SJSA1 (cell line): ENCODE results near the gene CRTC1. TPM values are rescaled to one million over a fixed set of nuclear protein-coding genes. Genes with fewer than 3 reads are reported as not detected.
A peak's percentile ranks its signal among the peaks of the same experiment; 100 is the strongest.

Source experiments
- DNase-seq, 2 experiments: peaks; one replicate each; pipeline ENCODE4 v3.0.0-alpha.2; 2015 to 2020; ENCODE audit warnings: low spot score in 2 of 2, low read depth in 1 of 2
- H3K27ac ChIP-seq: fragments of 250-450 bp; sonication (Bioruptor Pico); 2 replicates; pipeline ENCODE4 v1.5.1; 2020; ENCODE audit warnings: mild to moderate bottlenecking, moderate library complexity
- H3K27me3 ChIP-seq: fragments of 250-450 bp; sonication (Bioruptor Pico); replicated peaks from 2 replicates; pipeline ENCODE4 v1.5.1; 2020; ENCODE audit warnings: mild to moderate bottlenecking, moderate library complexity
- H3K36me3 ChIP-seq: fragments of 250-450 bp; sonication (Bioruptor Pico); 2 replicates; pipeline ENCODE4 v1.5.1; 2020; ENCODE audit warnings: mild to moderate bottlenecking
- H3K4me1 ChIP-seq: fragments of 250-450 bp; sonication (Bioruptor Pico); replicated peaks from 2 replicates; pipeline ENCODE4 v1.6.1; 2021; ENCODE audit warnings: mild to moderate bottlenecking
- H3K4me3 ChIP-seq: fragments of 250-450 bp; sonication (Bioruptor Pico); 2 replicates; pipeline ENCODE4 v1.5.1; 2020; ENCODE audit warnings: mild to moderate bottlenecking
- H3K9me3 ChIP-seq: fragments of 250-450 bp; sonication (Bioruptor Pico); replicated peaks from 2 replicates; pipeline ENCODE4 v1.5.1; 2020; ENCODE audit warnings: mild to moderate bottlenecking
- total RNA-seq: library from RNA; depleted of rRNA; stranded (reverse); fragments of >200 nt; shearing (Covaris generic); gene quantifications from 2 replicates; pipeline ENCODE4 v1.2.3, GENCODE V29; 2014; rRNA removed

Gene CRTC1
- total RNA-seq, 1 experiment from 2014 or later: 1.3 TPM

- peak; percentile 85 to 95 for DNase-seq
- Histone ChIP-seq H3K27ac (peak within 1 kb of the TSS; percentile 74), H3K36me3 (peaks cover 46% of the 10 kb centered on the region), H3K4me3 (peak within 1 kb of the TSS; percentile 97), H3K27me3 (no peaks in the 10 kb centered on the region), H3K4me1 (peaks cover 19% of the 10 kb centered on the region), H3K9me3 (peaks cover 6% of the 10 kb centered on the region; the same call in 1 of the 2 replicates)
These were observed 148.2 kb downstream of the CRTC1 start, which contains the start of gene UPF1 for GRCh38 chr19:18831524-18832305. TSS of gene UPF1 (plus strand) at chr19:18831959. CDS start at chr19:18832210, 251 bp downstream.

Other genes starting within 250 kb of the CRTC1 start
- 2.0 and 5.4 TPM in 2 replicates for gene ISYNA1, start 245.5 kb upstream of the CRTC1 start, total RNA-seq
- gene ELL, start 161.6 kb upstream of the CRTC1 start, total RNA-seq: 14.3 and 14.8 TPM in 2 replicates
- 212 and 288 TPM in 2 replicates for gene FKBP8, start 140.1 kb upstream of the CRTC1 start, total RNA-seq
- 88.0 and 89.8 TPM in 2 replicates for gene KXD1, start 125.8 kb upstream of the CRTC1 start, total RNA-seq
- 745 and 1,061 TPM in 2 replicates for gene UBA52, start 111.8 kb upstream of the CRTC1 start, total RNA-seq
- 84.0 and 198 TPM in 2 replicates for gene REX1BD, start 94.9 kb upstream of the CRTC1 start, total RNA-seq
- gene CRLF1, start 76.9 kb upstream of the CRTC1 start, total RNA-seq: 21.3 and 26.7 TPM in 2 replicates
- not detected in 2 replicates for gene TMEM59L, start 70.8 kb upstream of the CRTC1 start, total RNA-seq
- gene KLHL26, start 46.7 kb upstream of the CRTC1 start, total RNA-seq: 3.3 and 5.8 TPM in 2 replicates
- gene COMP, start 107.6 kb downstream of the CRTC1 start, total RNA-seq: not detected in 2 replicates
- gene UPF1, start 148.3 kb downstream of the CRTC1 start, total RNA-seq: 47.6 and 68.1 TPM in 2 replicates
- gene CERS1, start 212.5 kb downstream of the CRTC1 start, total RNA-seq: not detected in 2 replicates
- gene COPE, start 235.7 kb downstream of the CRTC1 start, total RNA-seq: 353 and 598 TPM in 2 replicates
- gene DDX49, start 236.0 kb downstream of the CRTC1 start, total RNA-seq: 105 and 134 TPM in 2 replicates